ENCODE measurements around the gene SLX9.

DNA sequence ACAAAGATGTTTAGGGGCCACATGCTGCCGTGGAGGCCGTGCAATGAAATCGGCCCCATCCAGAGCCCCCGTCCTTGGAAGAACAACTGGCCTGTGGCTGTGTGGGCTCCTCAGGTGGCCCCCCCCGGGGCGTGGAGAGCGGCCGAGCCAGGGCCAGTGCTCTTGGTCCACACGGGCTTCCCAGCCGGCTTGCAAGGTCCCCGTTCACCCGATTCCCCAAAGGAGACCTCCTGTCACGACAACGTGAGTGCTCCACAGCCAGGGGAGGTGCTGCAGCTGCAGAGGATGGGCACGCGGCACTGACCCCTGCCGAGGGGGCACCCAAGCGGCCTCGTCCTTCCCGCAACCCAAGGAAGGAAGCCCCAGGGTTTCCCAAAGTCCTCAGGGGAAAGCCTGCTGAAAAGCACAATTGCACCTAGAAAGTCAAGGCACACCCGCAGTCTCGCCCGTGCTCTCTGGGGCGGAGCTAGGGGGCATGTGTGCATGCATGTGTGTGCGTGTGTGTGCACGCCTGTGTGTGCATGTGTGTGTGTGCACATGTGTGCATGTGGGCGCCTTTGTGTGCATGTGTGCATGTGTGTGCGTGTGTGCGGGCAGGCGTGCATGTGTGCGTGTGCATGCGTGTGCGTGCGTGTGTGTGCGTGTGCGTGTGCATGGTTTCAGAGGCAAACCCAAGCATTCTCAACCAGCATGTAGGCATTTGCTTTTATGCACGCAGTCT, 48.2 kb downstream of the SLX9 start:
- TF ChIP-seq, protein P1, sequence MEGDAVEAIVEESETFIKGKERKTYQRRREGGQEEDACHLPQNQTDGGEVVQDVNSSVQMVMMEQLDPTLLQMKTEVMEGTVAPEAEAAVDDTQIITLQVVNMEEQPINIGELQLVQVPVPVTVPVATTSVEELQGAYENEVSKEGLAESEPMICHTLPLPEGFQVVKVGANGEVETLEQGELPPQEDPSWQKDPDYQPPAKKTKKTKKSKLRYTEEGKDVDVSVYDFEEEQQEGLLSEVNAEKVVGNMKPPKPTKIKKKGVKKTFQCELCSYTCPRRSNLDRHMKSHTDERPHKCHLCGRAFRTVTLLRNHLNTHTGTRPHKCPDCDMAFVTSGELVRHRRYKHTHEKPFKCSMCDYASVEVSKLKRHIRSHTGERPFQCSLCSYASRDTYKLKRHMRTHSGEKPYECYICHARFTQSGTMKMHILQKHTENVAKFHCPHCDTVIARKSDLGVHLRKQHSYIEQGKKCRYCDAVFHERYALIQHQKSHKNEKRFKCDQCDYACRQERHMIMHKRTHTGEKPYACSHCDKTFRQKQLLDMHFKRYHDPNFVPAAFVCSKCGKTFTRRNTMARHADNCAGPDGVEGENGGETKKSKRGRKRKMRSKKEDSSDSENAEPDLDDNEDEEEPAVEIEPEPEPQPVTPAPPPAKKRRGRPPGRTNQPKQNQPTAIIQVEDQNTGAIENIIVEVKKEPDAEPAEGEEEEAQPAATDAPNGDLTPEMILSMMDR (conservative IDR thresholded peaks at IDR 0.05; ENCODE audit: low read length), result no peak
- TF ChIP-seq EZH2phosphoT487 (IDR thresholded peaks at IDR 0.05; ENCODE audit: borderline replicate concordance, low read depth, low read length), result no peak
